Fibroblast of mammary gland (primary cell): ENCODE results near the gene GAB1.
A peak's percentile ranks its signal among the peaks of the same experiment; 100 is the strongest.

Experiments
- DNase-seq: peaks from one replicate; pipeline ENCODE4 v3.0.0-alpha.2; 2010; ENCODE audit warnings: low read depth
- H3K4me3 ChIP-seq: 2 replicates; pipeline ENCODE4 v1.5.1; 2011; ENCODE audit warnings: low read depth, mild to moderate bottlenecking, low read length, moderate library complexity; ENCODE audit not compliant: control insufficient read depth
- TF ChIP-seq, protein P1 (sequence below): conservative IDR thresholded peaks from 2 replicates; pipeline ENCODE4 v1.5.1; 2011; ENCODE audit warnings: low read depth, low read length, inconsistent platforms; ENCODE audit not compliant: control insufficient read depth, insufficient read depth

The GAB1 gene

GRCh38 chr4:143294710-143295275 lies 41.9 kb upstream of the GAB1 start:
- DNase-seq = no peak
- no peak overlapping the region for H3K4me3 ChIP-seq
- TF ChIP-seq, protein P1, sequence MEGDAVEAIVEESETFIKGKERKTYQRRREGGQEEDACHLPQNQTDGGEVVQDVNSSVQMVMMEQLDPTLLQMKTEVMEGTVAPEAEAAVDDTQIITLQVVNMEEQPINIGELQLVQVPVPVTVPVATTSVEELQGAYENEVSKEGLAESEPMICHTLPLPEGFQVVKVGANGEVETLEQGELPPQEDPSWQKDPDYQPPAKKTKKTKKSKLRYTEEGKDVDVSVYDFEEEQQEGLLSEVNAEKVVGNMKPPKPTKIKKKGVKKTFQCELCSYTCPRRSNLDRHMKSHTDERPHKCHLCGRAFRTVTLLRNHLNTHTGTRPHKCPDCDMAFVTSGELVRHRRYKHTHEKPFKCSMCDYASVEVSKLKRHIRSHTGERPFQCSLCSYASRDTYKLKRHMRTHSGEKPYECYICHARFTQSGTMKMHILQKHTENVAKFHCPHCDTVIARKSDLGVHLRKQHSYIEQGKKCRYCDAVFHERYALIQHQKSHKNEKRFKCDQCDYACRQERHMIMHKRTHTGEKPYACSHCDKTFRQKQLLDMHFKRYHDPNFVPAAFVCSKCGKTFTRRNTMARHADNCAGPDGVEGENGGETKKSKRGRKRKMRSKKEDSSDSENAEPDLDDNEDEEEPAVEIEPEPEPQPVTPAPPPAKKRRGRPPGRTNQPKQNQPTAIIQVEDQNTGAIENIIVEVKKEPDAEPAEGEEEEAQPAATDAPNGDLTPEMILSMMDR = no peak

GRCh38 chr4:143296397-143297067 lies 40.1 kb upstream of the GAB1 start:
- no peak for DNase-seq

DNA sequence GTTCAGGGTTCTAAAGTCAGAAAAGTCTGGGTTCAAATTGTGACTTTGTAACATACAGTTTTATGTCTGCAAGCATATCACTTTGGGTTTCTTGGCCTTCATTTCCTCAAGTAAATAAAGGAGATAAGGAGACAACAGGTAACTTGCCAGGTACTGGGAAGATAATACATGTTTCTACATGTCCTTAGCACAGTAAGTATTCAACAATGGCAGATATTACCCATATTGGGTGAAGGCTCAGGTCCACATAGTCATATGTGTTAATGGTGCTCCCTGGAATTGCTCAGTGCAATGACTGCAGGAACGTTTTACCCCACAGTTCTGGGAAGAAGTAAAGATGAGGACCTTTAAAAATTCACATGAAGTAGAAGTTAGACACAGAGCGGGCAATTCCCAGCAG lies 35.8 kb upstream of the GAB1 start:
- no peak for DNase-seq
- TF ChIP-seq, protein P1 = no peak
- no peak overlapping the region for H3K4me3 ChIP-seq

More at GRCh38 chr4:143296397-143297067, 40.1 kb upstream of the GAB1 start:
- TF ChIP-seq, protein P1 = no peak
- no peak overlapping the region for H3K4me3 ChIP-seq

DNA sequence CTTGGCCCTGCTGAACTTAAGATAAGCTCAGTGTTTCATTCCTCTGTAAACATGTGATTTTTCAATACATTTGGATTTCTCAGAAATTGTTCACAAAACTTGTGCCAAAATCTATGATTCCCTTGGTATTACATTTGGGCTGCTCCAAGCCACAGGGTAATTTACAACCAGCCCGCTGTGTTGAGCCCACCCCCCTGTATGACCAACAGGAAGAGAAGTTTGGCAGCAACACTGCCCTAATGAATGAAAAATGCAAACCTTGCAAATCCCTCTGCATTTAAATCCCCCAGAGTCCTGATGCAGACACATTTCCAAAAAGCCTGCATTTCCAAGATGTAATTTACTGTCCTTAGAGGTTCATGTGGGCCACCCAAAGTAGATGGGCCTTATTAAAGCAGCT lies 34.1 kb upstream of the GAB1 start:
- TF ChIP-seq, protein P1 = no peak
- DNase-seq = peak; percentile 86

DNA sequence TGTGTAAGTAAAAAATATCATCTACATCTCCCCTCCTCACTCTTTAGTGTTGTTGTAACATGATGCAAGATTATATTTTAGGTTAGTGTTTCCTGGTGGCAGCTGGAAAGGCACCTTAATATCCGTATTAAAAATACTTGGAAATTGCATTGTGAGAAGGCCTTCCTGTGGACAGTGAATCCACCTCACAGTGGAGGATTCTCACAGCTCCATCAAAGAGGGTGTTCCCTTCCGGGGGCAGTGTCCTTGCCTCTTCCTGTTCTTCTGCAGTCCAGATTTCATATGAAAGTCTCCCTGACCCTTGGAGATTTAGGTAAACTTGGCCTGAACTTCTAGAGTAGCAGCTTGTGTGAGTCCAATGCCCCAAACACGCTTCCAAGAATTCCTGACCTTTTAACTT lies 29.9 kb upstream of the GAB1 start:
- H3K4me3 ChIP-seq = no peak overlapping the region
- DNase-seq = no peak
- TF ChIP-seq, protein P1 = no peak

More for the DNA sequence above, 34.1 kb upstream of the GAB1 start:
- H3K4me3 ChIP-seq = no peak overlapping the region

- H3K4me3 ChIP-seq = no peak overlapping the region
- TF ChIP-seq, protein P1 = no peak
- no peak for DNase-seq
These were observed 29.1 kb upstream of the GAB1 start for GRCh38 chr4:143307531-143307930.
